Right atrium auricular region (tissue), 2 donors: ENCODE data around the gene PHC2. TPM values are rescaled to one million over a fixed set of nuclear protein-coding genes. Genes with fewer than 3 reads are reported as not detected.

Experiments
- DNase-seq: peaks from one replicate; pipeline ENCODE4 v3.0.0-alpha.2; 2019; ENCODE audit warnings: low spot score
- H3K27ac ChIP-seq, 2 donors: fragments of 200-600 bp; sonication (generic); 1 replicate in 1 of 2; 2 replicates in 1 of 2; pipeline ENCODE4 v1.5.1; 2016 to 2019
- H3K27me3 ChIP-seq, 2 donors: fragments of 200-600 bp; sonication (generic); one replicate each; pipeline versions ENCODE4 v1.5.1 to v1.6.0; 2017 to 2019
- H3K36me3 ChIP-seq: fragments of 200-600 bp; sonication (generic); one replicate; pipeline ENCODE4 v1.5.1; 2016
- H3K4me1 ChIP-seq, 2 donors: fragments of 200-600 bp; sonication (generic); one replicate each; pipeline versions ENCODE4 v1.5.1 to v1.6.0; 2017 to 2019
- H3K4me3 ChIP-seq, 2 donors: fragments of 200-600 bp; sonication (generic); 1 replicate in 1 of 2; 2 replicates in 1 of 2; pipeline ENCODE4 v1.5.1; 2017 to 2019; ENCODE audit warnings: mild to moderate bottlenecking in 1 of 2, moderate library complexity in 1 of 2
- H3K9me3 ChIP-seq, 2 donors: fragments of 200-600 bp; sonication (generic); one replicate each; pipeline ENCODE4 v1.5.1; 2019
- CTCF ChIP-seq, 2 donors: fragments of 200-600 bp; sonication (generic); IDR thresholded peaks; one replicate each; pipeline ENCODE4 v1.5.1; 2019; ENCODE audit warnings: antibody characterized with exemption in 2 of 2
- total RNA-seq, 2 donors: library from RNA; depleted of rRNA; stranded (reverse); fragments of >200 nt; gene quantifications; one replicate each; pipeline ENCODE4 v1.1.0, GENCODE V29; 2016

The PHC2 gene
- total RNA-seq, 2 donors from 2014 or later: 98.4 to 144 TPM

DNA sequence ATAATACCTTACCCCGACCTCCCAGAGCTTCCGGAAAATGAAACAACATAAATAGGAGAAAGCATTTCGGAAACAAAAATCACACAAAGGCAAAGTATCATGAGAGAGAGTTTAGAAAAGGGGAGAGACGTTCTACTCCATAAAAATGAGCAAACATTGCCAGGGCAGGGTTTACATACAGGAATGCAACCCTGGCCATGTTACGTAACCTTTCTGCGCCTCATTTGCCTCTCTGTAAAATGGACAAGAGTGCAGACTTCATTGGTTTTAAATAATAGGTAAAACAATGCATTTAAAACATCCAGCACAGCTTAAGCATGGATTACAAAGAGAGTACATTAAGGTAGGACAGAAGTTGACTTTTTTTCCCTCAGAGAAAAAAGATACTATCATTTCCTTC, 45.6 kb downstream of the PHC2 start:
- no peak overlapping the region for H3K4me3 ChIP-seq
- TF ChIP-seq CTCF (IDR thresholded peaks at IDR 0.05): no peak
- peaks cover 0 to 59% of the 10 kb centered on the region in 2 donors for H3K4me1 ChIP-seq
- H3K36me3 ChIP-seq: no peaks in the 10 kb centered on the region
- no peaks in the 10 kb centered on the region for H3K27me3 ChIP-seq
- no peak overlapping the region for H3K27ac ChIP-seq
- no peaks in the 10 kb centered on the region for H3K9me3 ChIP-seq
- DNase-seq: no peak

- H3K27ac ChIP-seq: peak overlapping the region; percentile 22 to 29
- no peak overlapping the region for H3K4me3 ChIP-seq
- DNase-seq: no peak
- no peaks in the 10 kb centered on the region for H3K9me3 ChIP-seq
- no peaks in the 10 kb centered on the region for H3K27me3 ChIP-seq
- H3K36me3 ChIP-seq: no peaks in the 10 kb centered on the region
- peaks cover 0 to 62% of the 10 kb centered on the region in 2 donors for H3K4me1 ChIP-seq
- no peak for TF ChIP-seq CTCF (IDR thresholded peaks at IDR 0.05)
Measured at GRCh38 chr1:33384040-33384812, 46.7 kb downstream of the PHC2 start.

- no peaks in the 10 kb centered on the region for H3K9me3 ChIP-seq
- DNase-seq: no peak
- H3K27ac ChIP-seq: peak overlapping the region; percentile 64 to 77
- peaks cover 0 to 61% of the 10 kb centered on the region in 2 donors for H3K4me1 ChIP-seq
- no peak overlapping the region for H3K4me3 ChIP-seq
- H3K36me3 ChIP-seq: no peaks in the 10 kb centered on the region
- H3K27me3 ChIP-seq: no peaks in the 10 kb centered on the region
- TF ChIP-seq CTCF (IDR thresholded peaks at IDR 0.05): no peak
Measured at GRCh38 chr1:33383489-33383888, 47.4 kb downstream of the PHC2 start.

GRCh38 chr1:33382661-33383415, 48.1 kb downstream of the PHC2 start:
- TF ChIP-seq CTCF (IDR thresholded peaks at IDR 0.05): no peak
- H3K27ac ChIP-seq: peak overlapping the region; percentile 64 to 77
- H3K36me3 ChIP-seq: no peaks in the 10 kb centered on the region
- H3K4me1 ChIP-seq: peaks cover 0 to 63% of the 10 kb centered on the region in 2 donors
- no peak for DNase-seq
- H3K9me3 ChIP-seq: no peaks in the 10 kb centered on the region
- H3K4me3 ChIP-seq: no peak overlapping the region
- H3K27me3 ChIP-seq: no peaks in the 10 kb centered on the region

DNA sequence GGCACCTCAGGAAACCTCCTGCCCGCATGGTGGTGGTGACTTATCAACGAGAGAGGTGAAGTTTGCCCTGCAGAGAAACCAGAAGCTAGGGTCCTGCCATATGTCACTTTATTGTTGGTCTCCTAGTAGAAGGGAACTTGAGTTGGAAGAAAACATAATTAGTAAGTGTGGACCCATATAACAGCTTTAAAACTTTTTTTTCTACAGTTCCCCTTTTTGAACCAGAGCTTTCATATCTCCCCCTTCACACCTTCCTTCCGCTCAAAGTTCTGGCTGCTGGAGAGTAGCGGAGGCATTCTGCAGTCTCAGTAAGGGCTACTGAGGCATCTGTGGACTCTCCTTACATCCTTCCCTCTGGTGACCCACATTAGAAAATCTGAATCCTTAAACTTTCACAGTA, 48.9 kb downstream of the PHC2 start:
- peaks cover 0 to 63% of the 10 kb centered on the region in 2 donors for H3K4me1 ChIP-seq
- no peaks in the 10 kb centered on the region for H3K27me3 ChIP-seq
- no peaks in the 10 kb centered on the region for H3K9me3 ChIP-seq
- no peak for TF ChIP-seq CTCF (IDR thresholded peaks at IDR 0.05)
- H3K36me3 ChIP-seq: no peaks in the 10 kb centered on the region
- no peak overlapping the region for H3K4me3 ChIP-seq
- H3K27ac ChIP-seq: peak overlapping the region; percentile 64 to 77
- no peak for DNase-seq
